H1 (cell line): Measurements from ENCODE around the gene DRG1.

Experiments used
- CTCF ChIP-seq, 3 experiments: IDR thresholded peaks; 1 replicate in 2 of 3; 2 replicates in 1 of 3; pipeline versions ENCODE4 v1.5.1 to v1.6.1; 2011; ENCODE audit warnings: low read length in 3 of 3, mild to moderate bottlenecking in 3 of 3, inconsistent platforms in 2 of 3, low read depth in 1 of 3, moderate library complexity in 1 of 3; ENCODE audit not compliant: insufficient read depth in 1 of 3; ENCODE audit errors: control extremely low read depth in 1 of 3
- EP300 ChIP-seq, 2 experiments: IDR thresholded peaks; 1 replicate in 1 of 2; 2 replicates in 1 of 2; pipeline ENCODE4 v1.6.1; 2011 to 2012; ENCODE audit warnings: low read depth in 2 of 2, low read length in 2 of 2, mild to moderate bottlenecking in 2 of 2, borderline replicate concordance in 1 of 2, inconsistent platforms in 1 of 2, moderate library complexity in 1 of 2
- GABPA ChIP-seq: IDR thresholded peaks from 2 replicates; pipeline ENCODE4 v1.6.1; 2011; ENCODE audit warnings: mild to moderate bottlenecking, low read length, moderate library complexity, borderline replicate concordance; ENCODE audit not compliant: insufficient read depth
- JUN ChIP-seq: IDR thresholded peaks from 2 replicates; pipeline ENCODE4 v1.6.1; 2011; ENCODE audit warnings: low read depth, mild to moderate bottlenecking, improper control_type of control experiment, low read length
- NRF1 ChIP-seq: IDR thresholded peaks from 2 replicates; pipeline ENCODE4 v1.6.1; 2011; ENCODE audit warnings: mild to moderate bottlenecking, low read depth, low read length, improper control_type of control experiment
- POLR2A ChIP-seq, 2 experiments: IDR thresholded peaks; 1 replicate in 1 of 2; 2 replicates in 1 of 2; pipeline ENCODE4 v1.6.1; 2011; ENCODE audit warnings: low read depth in 2 of 2, low read length in 2 of 2, mild to moderate bottlenecking in 2 of 2; ENCODE audit errors: control extremely low read depth in 1 of 2
- RAD21 ChIP-seq, 2 experiments: IDR thresholded peaks in 1 of 2; conservative IDR thresholded peaks in 1 of 2; 2 replicates each; pipeline ENCODE4 v1.6.1; 2011; ENCODE audit warnings: low read depth in 2 of 2, low read length in 2 of 2, improper control_type of control experiment in 1 of 2, inconsistent platforms in 1 of 2, mild to moderate bottlenecking in 1 of 2, moderate library complexity in 1 of 2
- SIN3A ChIP-seq, 2 experiments: IDR thresholded peaks in 1 of 2; conservative IDR thresholded peaks in 1 of 2; 2 replicates each; pipeline ENCODE4 v1.6.1; 2011 to 2012; ENCODE audit warnings: low read length in 2 of 2, improper control_type of control experiment in 1 of 2, low read depth in 1 of 2, mild to moderate bottlenecking in 1 of 2
- ZNF274 ChIP-seq: IDR thresholded peaks from 2 replicates; pipeline ENCODE4 v1.7.0; 2012; ENCODE audit warnings: low read length, borderline replicate concordance; ENCODE audit errors: extremely low read depth

- TF ChIP-seq CTCF (IDR thresholded peaks at IDR 0.05; ENCODE audit: control extremely low read depth in 1 of 3, insufficient read depth in 1 of 3, low read depth in 1 of 3, low read length in 3 of 3) (no peak), GABPA (no peak), JUN (no peak), SIN3A (conservative IDR thresholded peaks at IDR 0.05 in 1 of 2, IDR thresholded peaks at IDR 0.05 in 1 of 2; ENCODE audit: low read depth in 1 of 2, low read length in 2 of 2) (no peak), POLR2A (IDR thresholded peaks at IDR 0.05; ENCODE audit: control extremely low read depth in 1 of 2, low read depth in 2 of 2, low read length in 2 of 2) (no peak), RAD21 (IDR thresholded peaks at IDR 0.05 in 1 of 2, conservative IDR thresholded peaks at IDR 0.05 in 1 of 2; ENCODE audit: low read depth in 2 of 2, low read length in 2 of 2) (no peak), NRF1 (no peak), ZNF274 (no peak), EP300 (IDR thresholded peaks at IDR 0.05; ENCODE audit: borderline replicate concordance in 1 of 2, low read depth in 2 of 2, low read length in 2 of 2) (no peak)
Measured at GRCh38 chr22:31394326-31394725, 5.1 kb upstream of the DRG1 start.
